IPS DF 19.7 (cell line): ENCODE results near the gene MYO5B.
"Not testable (repeated sequence)": the region's sequence is repeated elsewhere in the genome, so short reads cannot be mapped to it uniquely, and the experiment has no call there.

Source experiments
- DNase-seq: peaks from one replicate; pipeline ENCODE4 v3.0.0-alpha.2; 2013; ENCODE audit warnings: low read depth, low spot score

The MYO5B gene

DNA sequence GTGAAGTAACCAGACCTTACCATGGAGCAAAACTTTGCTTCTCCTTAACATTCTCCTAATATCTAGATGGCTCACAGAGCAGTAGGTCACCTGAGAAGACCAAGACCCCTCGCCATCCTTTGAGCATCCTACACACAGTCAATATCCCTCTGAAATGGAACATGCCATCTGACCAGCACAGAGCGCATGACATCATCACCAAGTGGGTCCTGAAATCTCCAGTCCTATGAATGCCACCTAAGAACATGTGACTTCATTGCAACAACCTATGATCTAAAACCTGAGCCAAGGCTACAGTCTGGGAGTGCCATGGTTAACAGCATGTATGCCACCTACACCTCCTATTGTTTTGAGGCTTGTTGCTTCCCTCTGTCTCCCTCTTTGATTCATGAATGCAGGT, 305.4 kb downstream of the MYO5B start:
- not testable (repeated sequence) for DNase-seq

DNA sequence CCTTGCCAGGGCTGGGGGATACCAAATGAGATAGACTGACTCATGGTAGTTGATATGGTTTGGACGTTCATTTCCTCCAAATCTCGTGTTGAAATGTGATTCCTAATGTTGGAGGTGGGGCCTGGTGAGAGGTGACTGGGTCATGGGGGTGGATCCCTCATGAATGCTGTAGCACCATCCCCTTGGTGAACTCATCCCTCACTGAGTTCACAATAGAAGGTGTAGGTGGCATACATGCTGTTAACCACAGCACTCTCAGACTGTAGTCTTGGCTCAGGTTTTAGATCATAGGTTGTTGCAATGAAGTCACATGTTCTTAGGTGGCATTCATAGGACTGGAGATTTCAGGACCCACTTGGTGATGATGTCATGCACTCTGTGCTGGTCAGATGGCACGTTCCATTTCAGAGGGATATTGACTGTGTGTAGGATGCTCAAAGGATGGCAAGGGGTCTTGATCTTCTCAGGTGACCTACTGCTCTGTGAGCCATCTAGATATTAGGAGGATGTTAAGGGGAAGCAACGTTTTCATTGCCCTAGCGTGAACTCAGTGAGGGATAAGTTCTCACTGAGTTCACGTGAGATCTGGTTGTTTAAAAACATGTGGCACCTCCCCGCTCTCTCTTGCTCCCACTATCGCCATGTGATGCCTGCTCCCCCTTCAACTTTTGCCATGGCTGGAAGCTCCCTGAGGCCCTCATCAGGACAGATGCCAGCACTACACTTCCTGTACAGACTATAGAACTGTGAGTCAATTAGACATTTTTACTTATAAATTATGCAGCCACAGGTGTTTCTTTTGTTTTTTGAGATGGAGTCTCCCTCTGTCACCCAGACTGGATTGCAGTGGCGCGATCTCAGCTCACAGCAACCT, 307.8 kb downstream of the MYO5B start:
- DNase-seq = no peak

DNA sequence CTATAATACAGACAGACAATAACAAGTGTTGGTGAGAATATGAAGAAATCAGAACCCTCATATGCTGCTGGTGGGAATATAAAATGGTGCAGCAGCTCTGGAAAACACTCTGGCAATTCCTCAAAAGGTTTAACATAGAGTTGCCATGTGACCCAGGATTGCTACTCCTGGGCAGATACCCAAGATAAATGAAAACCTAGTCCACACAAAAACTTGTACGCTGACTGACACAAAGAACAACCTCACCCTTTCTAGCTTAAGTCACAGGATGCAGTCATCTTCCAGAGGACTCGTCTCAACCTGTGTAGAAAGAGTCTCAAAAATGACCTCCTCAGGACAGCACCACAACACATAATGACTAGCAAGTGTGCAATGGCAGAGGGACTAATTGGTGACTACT, 310.0 kb downstream of the MYO5B start:
- DNase-seq = no peak

DNA sequence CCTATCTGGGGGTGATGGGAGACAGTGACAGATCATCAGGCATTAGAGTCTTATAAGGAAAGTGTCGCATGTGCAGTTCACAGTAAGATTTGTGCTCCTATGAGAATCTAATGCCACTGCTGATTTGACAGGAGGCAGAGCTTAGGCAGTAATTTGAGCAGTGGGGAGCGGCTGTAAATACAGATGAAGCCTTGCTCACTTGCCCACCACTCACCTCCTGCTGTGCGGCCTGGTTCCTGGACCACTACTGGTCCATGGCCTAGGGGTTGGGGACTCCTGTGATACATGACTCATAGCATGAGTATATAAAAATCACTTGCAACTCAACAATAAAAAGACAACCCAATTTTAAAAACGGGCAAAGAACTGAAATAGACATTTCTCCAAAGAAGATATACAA, 310.5 kb downstream of the MYO5B start:
- DNase-seq = no peak

DNA sequence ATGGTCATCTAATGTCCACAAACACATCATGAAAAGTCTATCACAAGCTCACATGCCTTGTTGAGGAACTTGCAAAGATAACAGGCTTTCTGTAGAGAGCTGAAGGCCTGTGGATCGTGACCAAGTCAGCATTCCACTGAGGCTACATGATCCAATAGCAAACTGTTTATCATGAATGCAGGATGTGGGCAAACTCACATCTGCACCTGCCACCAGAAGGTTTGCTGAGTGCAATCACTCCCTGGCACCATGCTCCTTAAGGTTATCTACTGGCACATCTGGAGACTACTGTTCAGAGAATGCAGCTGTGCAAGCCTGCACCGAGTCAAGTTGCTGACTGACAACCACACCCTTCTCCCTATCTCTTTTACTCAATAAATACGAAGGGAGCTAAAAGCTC, 314.3 kb downstream of the MYO5B start:
- no peak for DNase-seq

DNA sequence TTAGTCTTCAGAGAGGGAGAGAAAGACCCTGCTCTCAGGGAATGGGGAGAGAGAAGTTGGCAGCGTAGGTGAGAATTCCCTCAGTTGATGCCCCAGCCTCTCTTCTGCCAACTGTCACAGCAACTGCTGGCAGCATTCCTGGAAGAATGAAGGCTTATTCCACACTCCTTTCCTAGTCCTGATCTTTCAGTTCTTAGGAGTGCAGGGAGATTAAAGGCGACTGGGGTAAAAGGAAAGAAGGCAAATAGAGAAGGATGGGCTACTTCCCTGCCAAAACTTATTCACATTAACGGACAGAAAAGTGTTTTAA, 315.7 kb downstream of the MYO5B start:
- no peak for DNase-seq

DNA sequence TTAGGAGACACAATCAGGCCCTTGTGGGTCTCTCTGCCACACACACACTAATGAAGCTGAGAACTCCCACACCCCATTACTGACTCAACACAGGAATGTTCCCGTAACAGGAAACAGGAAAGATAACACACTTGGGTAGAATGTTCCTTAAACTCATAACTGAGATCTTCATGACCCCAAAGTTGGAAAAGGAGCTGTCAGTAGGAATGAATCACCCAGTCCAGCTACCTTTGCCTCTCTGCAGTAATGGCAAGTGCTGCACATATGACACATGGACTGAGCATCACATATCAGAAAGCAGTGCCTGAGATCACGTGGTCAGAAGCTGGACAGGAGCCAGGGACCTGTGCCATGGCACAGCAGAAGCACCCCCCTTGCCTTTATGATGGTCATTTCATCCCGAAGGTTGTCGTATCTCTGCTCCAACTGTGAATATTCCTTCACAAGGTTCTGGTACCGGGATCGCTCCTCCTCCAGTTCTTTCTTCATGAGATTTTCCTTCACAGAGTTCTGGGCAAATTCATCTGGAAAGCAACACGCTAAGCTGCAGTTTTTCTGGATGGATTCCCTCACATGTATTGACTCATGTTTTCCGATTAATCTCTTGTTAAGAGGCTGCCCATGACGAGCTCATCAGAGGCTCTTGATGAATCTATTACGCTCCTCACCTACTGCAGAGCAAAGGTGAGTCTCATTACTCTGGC, 316.2 kb downstream of the MYO5B start:
- no peak for DNase-seq

DNA sequence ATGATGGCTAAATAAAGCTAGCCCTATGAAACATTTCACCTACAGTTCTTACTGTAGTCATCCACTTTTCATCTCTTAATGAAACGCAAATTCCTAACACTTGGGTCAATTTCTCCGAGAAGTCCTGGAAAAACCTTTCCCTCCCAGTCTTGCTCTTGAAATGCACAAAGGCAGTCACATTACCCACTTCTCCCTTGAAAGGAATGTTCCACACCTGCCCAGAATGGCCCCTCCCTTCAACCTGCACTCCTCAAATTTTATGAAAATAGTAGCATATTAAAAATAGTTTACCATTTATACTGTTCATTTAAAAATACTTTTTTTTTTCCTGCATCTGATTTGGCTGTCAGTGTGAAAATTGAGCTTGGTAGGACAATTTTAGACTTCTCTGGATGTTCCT, 316.9 kb downstream of the MYO5B start:
- no peak for DNase-seq

DNA sequence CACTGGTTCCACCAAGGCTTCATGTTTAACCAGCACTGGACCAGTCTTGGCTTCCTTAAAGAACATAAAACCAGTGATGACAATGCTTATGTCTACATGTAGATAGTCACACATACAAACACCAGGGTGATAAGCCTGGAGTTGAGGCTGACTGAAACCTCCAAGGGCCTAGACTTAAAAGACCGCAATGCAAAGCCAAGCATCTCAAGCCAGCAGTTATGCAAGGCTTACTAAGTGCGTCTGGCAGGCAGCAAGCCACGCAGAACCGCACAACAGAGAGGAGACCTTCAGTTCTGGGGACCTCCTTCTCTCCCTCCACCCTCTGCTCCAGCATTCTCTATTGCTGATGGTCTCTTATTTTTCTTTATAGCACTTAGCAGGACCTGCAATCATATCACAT, 318.4 kb downstream of the MYO5B start:
- no peak for DNase-seq

DNA sequence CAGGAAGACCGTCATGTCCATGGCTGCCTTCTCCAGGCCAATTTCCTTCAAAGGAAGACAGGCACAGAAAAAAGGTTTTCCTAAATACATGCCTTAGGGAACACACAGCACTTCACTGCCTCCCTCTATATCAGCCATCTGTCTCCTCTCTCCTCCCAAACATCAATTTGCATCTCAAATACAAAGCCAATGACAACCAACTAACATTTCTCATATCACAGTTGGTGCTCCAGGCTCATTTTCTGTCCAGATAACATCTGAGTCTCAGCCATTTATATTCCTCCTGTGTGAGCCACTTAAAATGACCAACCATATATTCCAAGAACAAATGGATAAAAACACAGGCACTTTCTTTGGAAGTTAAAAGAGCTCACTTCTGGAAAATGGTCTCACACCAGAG, 319.2 kb downstream of the MYO5B start:
- no peak for DNase-seq

DNA sequence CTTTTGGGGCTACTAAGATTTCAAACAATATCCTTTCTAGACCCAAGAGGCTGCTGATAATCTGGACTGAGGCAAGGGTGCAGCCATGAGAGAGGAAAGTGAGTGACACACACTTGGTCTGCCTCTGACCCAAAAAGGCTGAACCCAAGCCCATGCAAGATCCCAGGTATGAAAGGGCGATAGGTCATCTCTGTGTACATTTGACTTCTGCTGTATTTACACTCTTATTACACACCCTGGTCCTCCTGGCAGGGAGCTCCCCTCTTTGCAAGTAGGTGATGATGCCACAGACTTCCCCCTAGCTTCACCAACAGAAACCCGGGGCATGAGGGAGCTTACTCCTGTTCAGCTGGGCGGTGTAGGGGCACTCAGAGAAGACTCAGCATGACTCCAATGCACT, 319.8 kb downstream of the MYO5B start:
- no peak for DNase-seq

DNA sequence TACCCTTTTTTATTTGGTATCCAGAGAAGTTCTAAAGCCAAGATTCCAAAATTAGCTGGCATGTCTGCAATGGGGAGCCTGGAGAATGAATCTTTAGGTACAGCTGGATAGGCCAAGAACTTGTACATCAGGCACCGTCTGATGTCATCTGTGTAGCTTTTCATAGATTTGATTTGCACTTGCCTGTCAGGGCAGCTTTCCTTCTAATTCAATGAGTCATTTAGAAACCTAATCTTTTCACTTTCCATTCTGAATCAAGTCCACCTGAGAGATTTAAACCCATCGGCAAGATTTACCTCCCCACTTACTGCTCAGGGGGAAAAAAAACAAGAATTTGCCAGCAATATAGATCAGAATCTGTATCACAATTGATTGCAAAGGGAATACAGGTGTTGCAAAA, 320.7 kb downstream of the MYO5B start:
- no peak for DNase-seq

DNA sequence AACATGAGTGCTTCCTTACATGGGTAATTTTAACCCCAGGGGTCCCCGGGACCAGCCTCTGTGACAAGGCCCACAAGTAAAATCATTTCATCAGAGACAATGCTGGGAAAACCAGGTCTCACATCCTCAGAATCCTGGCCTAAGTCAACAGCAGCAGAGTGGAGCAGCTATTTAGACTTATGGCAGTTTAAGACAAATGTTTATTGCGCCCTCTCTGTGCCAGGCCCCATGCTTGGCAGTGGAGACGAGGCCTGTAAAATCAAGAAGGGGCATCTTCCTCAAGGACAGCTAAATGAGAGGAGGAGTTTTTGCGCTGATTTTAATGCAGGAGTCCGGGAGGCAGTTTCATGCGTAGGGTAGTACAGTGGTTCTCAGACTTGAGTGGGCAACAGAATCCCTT, 325.6 kb downstream of the MYO5B start:
- no peak for DNase-seq

DNA sequence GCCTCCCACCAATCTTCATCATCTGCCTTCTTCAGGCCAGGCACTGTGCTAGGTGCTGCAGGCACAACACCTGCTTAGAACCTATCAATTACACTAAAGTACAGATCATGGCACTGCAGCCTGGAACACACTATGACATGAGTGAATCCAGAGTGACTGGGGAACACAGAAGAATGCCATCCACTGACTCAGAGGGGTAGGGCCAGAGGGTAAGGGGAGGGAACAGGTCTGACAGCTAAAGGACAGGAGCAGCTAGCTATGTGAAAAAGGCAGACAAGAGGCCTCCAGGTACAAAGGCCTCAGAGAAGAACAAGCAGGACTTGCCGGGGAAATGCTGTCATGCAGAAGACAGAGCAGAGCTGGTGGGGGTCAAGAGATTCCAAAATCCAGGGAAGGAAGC, 328.3 kb downstream of the MYO5B start:
- no peak for DNase-seq

DNA sequence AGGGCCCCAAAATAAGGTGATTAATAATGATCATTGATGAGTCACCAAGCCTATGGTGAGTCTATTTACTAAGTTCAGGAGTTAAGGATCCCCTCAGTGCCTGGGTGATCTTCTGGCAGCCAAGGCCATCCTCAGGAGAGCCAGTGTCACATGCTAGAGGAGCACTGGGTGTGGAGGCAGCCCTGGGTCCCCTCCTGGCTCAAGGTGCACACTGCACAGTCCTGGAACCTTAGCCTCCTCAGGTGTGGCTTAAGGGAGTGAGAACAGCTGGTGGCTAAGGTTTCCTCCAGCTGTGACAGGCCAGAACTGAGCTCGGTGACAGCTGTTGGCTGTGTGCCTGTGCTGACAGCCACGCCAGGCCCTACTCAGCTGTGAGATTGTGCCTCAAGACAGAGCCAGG, 329.5 kb downstream of the MYO5B start:
- no peak for DNase-seq

DNA sequence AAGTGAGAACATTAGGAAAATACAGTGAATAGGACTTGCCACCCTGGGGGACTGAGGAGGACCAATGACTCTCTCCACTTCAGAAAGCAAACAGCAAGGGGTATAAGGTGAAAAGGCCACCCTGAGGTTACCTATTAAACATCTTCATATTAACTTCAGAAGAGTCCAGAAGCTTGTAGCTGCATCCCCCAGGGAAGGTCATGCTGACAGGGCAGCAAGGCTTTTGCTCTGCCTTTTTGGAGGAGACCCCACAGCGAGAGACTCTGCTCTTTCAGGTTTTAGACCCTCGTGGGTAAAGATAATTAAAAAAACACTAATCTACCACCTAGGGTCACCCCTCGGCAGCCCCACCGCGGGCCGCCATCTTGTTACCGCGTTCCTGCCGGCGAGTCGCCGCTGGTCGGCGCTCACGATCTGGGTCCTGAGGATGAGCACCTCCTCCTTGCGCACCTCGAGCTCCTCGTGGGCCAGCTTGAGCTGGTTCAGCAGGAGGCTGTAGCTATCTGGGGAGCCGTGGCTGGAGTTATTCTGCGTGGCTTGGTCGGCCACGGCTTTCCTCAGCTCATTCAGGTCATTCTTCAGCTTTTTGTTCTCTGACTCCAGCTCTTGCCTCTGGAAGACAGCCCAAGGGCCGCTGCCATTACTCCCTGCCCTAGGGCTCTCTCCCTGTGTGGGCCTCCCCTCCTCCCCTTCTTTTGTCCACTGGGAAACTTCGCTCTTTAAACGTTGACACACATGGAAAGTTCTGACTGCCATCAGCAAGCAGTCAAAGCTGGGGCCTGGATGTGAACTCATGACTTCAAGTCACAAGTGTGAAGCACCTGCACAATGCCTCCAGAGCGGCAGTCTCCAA, 331.0 kb downstream of the MYO5B start:
- DNase-seq = no peak

DNA sequence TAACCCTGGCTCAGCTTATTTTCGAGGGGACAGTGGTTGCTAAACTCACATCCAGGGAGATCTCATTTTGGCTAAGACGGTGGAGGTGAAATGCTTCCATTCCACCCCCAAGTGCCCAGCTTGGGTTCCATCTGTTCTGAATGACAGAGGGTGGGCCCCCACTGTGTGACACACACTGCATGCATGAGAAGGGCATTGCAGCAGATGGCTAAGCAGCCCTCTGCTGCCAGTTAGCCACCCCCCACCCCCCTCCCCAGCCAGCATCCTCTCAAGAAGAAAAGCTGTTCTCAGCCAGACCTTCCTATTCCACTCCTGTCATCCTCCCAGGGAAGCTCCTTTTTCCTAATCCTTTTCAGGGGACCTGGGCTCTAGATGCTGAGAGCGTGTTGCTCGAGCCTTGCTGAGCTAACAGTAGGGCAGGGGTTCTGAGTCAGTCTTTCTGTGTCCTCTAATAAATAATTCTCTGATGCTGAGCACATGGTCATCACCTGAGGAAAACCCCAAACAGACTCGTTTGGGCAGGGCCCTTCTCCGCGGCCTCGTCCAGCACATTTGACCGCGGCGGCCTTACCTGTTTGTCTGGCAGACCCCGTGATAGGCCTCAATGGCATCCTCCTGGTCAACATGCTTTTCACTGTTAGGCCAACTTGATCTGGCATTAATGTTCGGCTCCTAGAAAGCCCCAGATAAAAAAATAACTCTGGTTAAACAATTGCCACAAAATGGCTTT, 332.1 kb downstream of the MYO5B start:
- no peak for DNase-seq

DNA sequence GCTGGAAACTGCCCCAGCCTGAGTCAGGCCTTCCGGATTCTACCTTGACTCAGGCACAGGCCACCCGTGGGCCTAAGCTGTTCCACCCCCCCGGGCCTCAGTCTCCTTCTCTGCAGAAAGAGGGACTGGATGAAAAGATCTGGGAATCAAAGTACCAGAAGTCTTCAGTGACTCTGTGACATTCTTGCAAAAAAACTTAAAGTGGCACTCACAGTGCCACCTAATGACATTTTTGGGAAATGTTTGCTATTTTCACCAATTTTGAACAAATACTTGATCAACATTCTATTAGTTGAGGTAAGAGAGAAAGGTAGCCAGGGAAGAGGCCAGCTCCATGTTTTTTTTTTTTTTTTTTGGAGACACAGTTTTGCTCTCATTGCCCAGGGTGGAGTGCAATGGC, 333.3 kb downstream of the MYO5B start:
- no peak for DNase-seq

DNA sequence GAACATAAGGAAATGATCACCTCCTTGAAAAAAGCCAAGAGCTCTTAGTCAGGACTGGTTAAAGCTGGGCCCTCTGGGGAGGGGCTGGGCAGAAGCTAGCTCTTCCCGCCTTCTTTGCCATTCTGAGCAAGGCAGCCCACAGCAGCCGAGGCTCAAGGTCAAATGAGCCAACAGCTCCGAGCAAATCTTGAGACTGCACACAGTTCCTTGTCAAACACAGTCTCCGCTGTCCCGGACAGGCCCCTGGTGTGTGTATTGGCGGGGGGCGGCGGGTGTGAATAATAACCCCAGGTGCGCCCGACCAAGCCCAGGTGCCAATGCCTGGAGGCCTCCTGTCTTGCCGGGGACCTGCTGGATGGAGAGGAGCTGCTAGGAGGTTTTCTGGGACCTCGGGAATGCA, 335.2 kb downstream of the MYO5B start:
- no peak for DNase-seq

DNA sequence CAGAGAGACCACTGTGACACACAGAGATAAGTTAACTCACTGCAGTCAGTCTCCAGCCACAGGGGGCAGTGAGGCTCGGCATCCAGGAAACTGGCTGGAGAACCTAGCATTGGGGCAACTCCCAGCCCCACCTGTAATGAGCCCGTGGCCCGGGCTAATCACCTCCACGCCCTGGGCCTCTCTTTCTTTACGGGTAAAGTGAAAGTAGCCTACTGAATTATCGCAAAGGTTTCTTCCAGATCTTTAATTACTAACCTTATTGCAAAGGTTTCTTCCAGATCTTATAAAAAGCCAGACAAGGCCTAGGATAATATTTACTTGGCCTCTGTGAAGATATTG, 336.0 kb downstream of the MYO5B start:
- no peak for DNase-seq

DNA sequence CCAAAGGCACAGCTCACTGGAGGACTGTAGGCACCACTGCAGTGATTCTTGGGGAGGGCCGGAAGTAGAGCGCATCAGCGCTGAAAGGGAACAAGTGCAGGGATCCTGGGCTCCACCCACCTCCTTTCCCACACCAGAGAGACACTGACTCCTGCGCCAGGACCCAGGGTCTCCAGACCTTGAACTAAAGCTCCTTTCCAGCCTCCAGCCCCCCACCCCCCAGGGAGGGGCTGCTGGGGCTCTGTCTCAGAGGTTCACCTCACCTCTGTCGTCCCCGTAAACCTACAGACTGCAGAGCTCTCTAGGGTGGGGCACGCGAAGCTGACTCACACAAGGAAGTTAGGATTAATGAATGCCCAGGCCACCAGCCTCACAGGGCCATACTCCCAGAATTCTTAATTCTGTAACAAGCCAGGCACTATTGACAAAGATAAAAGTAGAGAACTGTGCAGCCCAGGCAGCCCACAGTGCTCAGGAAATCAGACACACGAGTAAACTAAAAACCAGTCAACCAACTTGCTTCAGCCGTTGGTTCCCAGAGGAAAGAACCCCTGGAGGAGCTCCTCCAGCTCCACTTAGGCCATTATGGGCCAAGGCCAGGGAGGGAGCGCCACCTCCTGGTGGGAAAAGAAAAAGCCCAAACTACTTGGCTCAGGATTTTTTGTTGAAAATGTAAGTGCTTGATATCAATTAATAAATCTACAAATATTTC, 336.5 kb downstream of the MYO5B start:
- DNase-seq = peak; percentile 17
